Cardiac muscle cell (in vitro differentiated cells and primary cell): ENCODE results near the gene VSIG2. TPM values are rescaled to one million over a fixed set of nuclear protein-coding genes. Genes with fewer than 3 reads are reported as not detected.
A peak's percentile ranks its signal among the peaks of the same experiment; 100 is the strongest.

Experiments
- DNase-seq, 2 donors: peaks; one replicate each; pipeline versions ENCODE4 v3.0.0 to v3.0.0-alpha.2; 2010 to 2017; ENCODE audit warnings: low read depth in 1 of 2, low spot score in 1 of 2
- H3K27ac ChIP-seq: fragments of 200-600 bp; sonication (generic); 2 replicates; pipeline ENCODE4 v1.5.1; 2016
- H3K27me3 ChIP-seq: fragments of 200-600 bp; sonication (generic); 2 replicates; pipeline ENCODE4 v1.6.0; 2016; ENCODE audit warnings: control low read depth
- H3K36me3 ChIP-seq: fragments of 200-600 bp; sonication (generic); 2 replicates; pipeline ENCODE4 v1.5.1; 2016; ENCODE audit warnings: control low read depth
- H3K4me1 ChIP-seq: fragments of 200-600 bp; sonication (generic); 2 replicates; pipeline ENCODE4 v1.8.1; 2017; ENCODE audit warnings: low read depth, mild to moderate bottlenecking, mixed run types
- H3K4me3 ChIP-seq: fragments of 200-600 bp; sonication (generic); 2 replicates; pipeline ENCODE4 v1.5.1; 2016; ENCODE audit warnings: mild to moderate bottlenecking
- H3K9me3 ChIP-seq: fragments of 200-600 bp; sonication (generic); 2 replicates; pipeline ENCODE4 v1.5.1; 2017; ENCODE audit warnings: low read depth, mild to moderate bottlenecking, control low read depth
- CTCF ChIP-seq: IDR thresholded peaks from 2 replicates; pipeline ENCODE4 v1.5.1; 2012; ENCODE audit warnings: low read depth, mild to moderate bottlenecking, low read length
- polyA plus RNA-seq: library from polyadenylated mRNA; unstranded; fragments of >200 nt; fragmentation: Nextera tagmentation; extraction: Ambion mirVana; gene quantifications from 2 replicates; pipeline ENCODE4 v1.2.1, GENCODE V29; 2016
- total RNA-seq: library from RNA; depleted of rRNA; stranded (reverse); fragments of >200 nt; gene quantifications from 2 replicates; pipeline ENCODE4 v1.2.3, GENCODE V29; 2016

Gene VSIG2
- total and polyA plus RNA-seq, 2 experiments from 2014 or later, result not detected

DNA sequence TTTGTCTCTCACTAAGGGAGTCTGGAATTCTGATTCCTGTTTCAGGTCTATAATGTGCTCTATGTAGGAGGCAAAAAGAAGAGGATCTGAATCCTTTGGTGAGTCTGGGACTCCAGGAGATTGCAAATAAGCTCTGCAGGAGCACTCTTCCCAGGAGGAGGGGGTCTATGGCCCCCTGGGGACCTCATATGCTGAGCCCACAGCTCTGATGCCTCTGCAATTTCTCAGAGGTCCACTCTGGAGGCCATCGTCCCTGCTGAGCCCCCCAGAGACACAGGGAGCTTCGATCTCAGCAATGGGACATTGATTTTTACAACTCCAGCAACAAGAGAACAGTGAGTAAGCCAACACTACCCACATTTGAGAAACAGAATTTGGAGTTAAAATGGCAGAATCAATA is 32.5 kb downstream of the VSIG2 start:
- peaks cover 94% of the 10 kb centered on the region for H3K27me3 ChIP-seq
- DNase-seq, result no peak
- H3K9me3 ChIP-seq, result no peaks in the 10 kb centered on the region
- TF ChIP-seq CTCF, result no peak
- no peak overlapping the region for H3K4me3 ChIP-seq
- no peaks in the 10 kb centered on the region for H3K36me3 ChIP-seq
- H3K4me1 ChIP-seq, result peaks cover 13% of the 10 kb centered on the region
- no peak overlapping the region for H3K27ac ChIP-seq

DNA sequence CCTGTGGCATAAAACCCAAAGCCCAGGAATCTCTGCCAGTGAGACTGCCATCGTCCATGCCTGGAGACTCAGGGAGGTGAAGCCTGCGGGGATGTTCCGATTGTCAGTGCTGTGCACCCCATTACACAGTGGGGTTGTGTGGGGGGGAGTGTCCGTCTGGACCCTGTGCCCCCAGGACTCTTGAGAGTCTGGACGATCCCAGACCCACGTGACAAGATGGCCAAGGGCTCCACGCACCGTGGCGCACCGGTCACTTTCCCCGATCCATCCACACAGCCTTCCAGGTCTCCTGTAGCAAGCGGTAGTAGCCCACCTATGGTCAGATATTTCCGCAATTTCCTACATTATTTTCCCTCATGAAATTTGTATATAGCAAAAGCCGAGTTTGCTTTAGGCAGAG is 33.3 kb downstream of the VSIG2 start:
- Histone ChIP-seq H3K4me1 (peaks cover 13% of the 10 kb centered on the region), H3K27ac (no peak overlapping the region), H3K27me3 (peaks cover 99% of the 10 kb centered on the region), H3K9me3 (no peaks in the 10 kb centered on the region), H3K36me3 (no peaks in the 10 kb centered on the region), H3K4me3 (no peak overlapping the region)
- no peak for TF ChIP-seq CTCF
- no peak for DNase-seq

DNA sequence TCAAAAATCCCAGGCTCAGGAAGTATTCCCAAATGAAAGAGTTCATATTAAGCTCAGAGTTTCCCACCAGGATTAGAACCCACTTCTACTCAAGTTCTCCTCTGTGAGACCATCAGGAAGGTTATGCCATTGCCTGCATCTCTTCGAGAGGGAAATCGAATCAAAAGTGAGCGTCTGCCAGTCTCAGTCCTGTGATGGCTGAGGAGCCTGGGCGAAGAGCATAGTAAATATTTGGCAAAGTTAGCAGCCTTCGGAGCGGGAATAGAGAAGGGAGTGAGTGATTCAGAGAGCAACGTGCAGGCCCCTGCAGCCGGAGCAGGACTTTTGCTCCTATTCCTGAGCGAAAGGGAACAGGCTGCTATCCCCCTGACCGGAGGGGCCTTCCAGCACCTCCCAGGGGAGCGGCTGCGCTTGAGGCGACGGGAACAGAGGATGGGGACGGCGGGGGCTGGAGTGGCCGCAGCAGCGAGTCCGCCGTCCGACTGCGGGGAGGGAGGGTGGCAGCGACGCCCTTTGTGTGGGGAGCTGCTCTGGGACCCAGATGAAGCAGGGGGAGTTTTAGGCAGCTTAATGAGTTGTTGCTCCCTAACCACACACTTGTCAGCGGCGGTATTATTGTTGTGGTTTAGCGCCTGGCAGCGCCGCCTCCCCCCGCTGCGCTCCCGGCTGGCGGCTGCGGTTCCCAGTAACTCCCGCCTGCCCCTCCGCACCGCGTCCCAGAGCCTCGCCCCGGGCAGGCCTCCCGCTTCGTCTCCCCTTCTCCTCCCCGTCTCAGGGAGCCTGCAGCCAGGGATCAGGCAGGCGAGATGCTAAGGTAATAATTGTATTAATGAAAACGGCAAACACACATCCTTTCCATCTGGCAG is 34.0 kb downstream of the VSIG2 start:
- Histone ChIP-seq H3K27ac (no peak overlapping the region), H3K36me3 (no peaks in the 10 kb centered on the region), H3K4me3 (peak overlapping the region; percentile 30), H3K27me3 (peaks cover 97% of the 10 kb centered on the region), H3K4me1 (peaks cover 13% of the 10 kb centered on the region), H3K9me3 (no peaks in the 10 kb centered on the region)
- no peak for TF ChIP-seq CTCF
- peak; percentile 27 to 47 for DNase-seq

DNA sequence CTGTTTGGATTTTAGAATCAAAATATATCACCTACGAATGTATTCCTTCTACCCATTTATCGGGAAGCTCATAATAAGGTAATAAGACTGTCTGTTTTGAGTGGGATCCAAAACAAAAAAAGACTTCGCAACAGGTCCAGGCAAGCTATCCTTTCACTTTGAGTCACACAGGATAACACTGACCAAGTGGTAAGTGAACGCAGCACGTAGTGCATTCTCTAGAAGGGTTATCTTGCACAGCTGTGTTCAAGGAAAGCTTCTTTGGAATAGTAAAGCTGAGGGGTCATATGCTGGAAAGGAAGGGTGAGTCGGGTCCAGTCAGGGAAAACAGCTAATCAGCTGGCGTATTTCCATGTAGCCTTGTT is 34.7 kb downstream of the VSIG2 start:
- TF ChIP-seq CTCF, result no peak
- H3K36me3 ChIP-seq, result no peaks in the 10 kb centered on the region
- DNase-seq, result peak in 1 of 2 donors; percentile 55
- no peaks in the 10 kb centered on the region for H3K9me3 ChIP-seq
- H3K27ac ChIP-seq, result no peak overlapping the region
- H3K4me1 ChIP-seq, result peaks cover 13% of the 10 kb centered on the region
- H3K27me3 ChIP-seq, result peaks cover 93% of the 10 kb centered on the region
- H3K4me3 ChIP-seq, result no peak overlapping the region

DNA sequence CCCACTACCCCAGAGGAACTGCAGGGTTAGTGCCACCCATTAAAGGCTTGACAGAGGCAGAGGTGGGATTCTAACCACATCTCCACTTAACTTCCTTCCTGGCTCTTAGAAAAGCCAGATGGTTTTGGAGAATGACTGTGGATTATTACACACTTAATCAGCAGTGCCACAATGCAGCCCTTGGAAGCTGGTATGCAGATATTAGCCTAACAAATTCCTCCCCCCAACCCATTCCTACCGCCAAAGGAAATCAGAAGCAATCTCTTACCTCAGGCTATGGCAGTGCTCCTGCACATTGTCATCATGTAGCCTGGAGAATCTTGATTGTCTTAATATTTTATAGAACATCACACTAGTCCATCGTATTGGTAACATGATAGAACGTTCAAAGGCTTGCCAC is 35.5 kb downstream of the VSIG2 start:
- no peaks in the 10 kb centered on the region for H3K9me3 ChIP-seq
- peaks cover 88% of the 10 kb centered on the region for H3K27me3 ChIP-seq
- TF ChIP-seq CTCF, result no peak
- H3K4me1 ChIP-seq, result peaks cover 13% of the 10 kb centered on the region
- H3K27ac ChIP-seq, result no peak overlapping the region
- peak in 1 of 2 donors; percentile 6 for DNase-seq
- no peak overlapping the region for H3K4me3 ChIP-seq
- H3K36me3 ChIP-seq, result no peaks in the 10 kb centered on the region
